ENCODE measurements around the gene YPEL2. TPM values are rescaled to one million over a fixed set of nuclear protein-coding genes. Genes with fewer than 3 reads are reported as not detected.

YPEL2 gene
- total and polyA plus RNA-seq, 2 of the 13 experiments (the other 11 are each of a cell fraction or from before 2014, with no cell fraction given), result 8.5 to 21.1 TPM

GRCh38 chr17:59440757-59441463 lies 109.5 kb downstream of the YPEL2 start (continued):
- TF ChIP-seq GMEB2 (CRISPR knock-in tag; IDR thresholded peaks at IDR 0.05; ENCODE audit: low read depth) (no peak), PAWR (CRISPR knock-in tag; IDR thresholded peaks at IDR 0.05; ENCODE audit: borderline replicate concordance) (no peak), SAFB2 (CRISPR knock-in tag; IDR thresholded peaks at IDR 0.05; ENCODE audit: borderline replicate concordance, low read depth) (no peak), ZNF274 (CRISPR knock-in tag; IDR thresholded peaks at IDR 0.05) (no peak; the same call in 1 of the 2 replicates), HES4 (CRISPR knock-in tag; IDR thresholded peaks at IDR 0.05; ENCODE audit: borderline replicate concordance) (no peak), ZBTB37 (CRISPR knock-in tag; IDR thresholded peaks at IDR 0.05) (no peak), SUZ12 (IDR thresholded peaks at IDR 0.05; ENCODE audit: low read depth, low read length) (no peak), KDM5A (IDR thresholded peaks at IDR 0.05; ENCODE audit: borderline replicate concordance, low read length) (no peak), ZBTB26 (CRISPR knock-in tag; IDR thresholded peaks at IDR 0.05; ENCODE audit: borderline replicate concordance) (no peak), NRL (CRISPR knock-in tag; IDR thresholded peaks at IDR 0.05; ENCODE audit: borderline replicate concordance) (no peak), ZNF235 (CRISPR knock-in tag; IDR thresholded peaks at IDR 0.05; ENCODE audit: borderline replicate concordance) (no peak), FOSL2 (CRISPR knock-in tag; IDR thresholded peaks at IDR 0.05) (0 out of 2 replicates have a peak, but pooled peaks have one; percentile 34), GZF1 (CRISPR knock-in tag; IDR thresholded peaks at IDR 0.05) (no peak), RFX3 (CRISPR knock-in tag; IDR thresholded peaks at IDR 0.05) (no peak), ZSCAN31 (CRISPR knock-in tag; IDR thresholded peaks at IDR 0.05; ENCODE audit: low read depth) (0 out of 2 replicates have a peak, but pooled peaks have one; percentile 45), NKX3-1 (CRISPR knock-in tag; IDR thresholded peaks at IDR 0.05) (no peak), PRDM10 (CRISPR knock-in tag; IDR thresholded peaks at IDR 0.05; ENCODE audit: low read depth) (no peak), ESRRA (CRISPR knock-in tag; IDR thresholded peaks at IDR 0.05; ENCODE audit: low read depth) (no peak), HDAC2 (CRISPR knock-in tag; IDR thresholded peaks at IDR 0.05) (no peak), FLYWCH1 (CRISPR knock-in tag; IDR thresholded peaks at IDR 0.05) (no peak)
